HG03139 (cell line): Measurements from ENCODE around the gene CAMK2B.

ENCODE experiments used
- ATAC-seq: cut with Tn5 transposase; IDR thresholded peaks from one replicate; pipeline ENCODE4 v1.9.1; 2021; ENCODE audit not compliant: unreplicated experiment

Gene CAMK2B

DNA sequence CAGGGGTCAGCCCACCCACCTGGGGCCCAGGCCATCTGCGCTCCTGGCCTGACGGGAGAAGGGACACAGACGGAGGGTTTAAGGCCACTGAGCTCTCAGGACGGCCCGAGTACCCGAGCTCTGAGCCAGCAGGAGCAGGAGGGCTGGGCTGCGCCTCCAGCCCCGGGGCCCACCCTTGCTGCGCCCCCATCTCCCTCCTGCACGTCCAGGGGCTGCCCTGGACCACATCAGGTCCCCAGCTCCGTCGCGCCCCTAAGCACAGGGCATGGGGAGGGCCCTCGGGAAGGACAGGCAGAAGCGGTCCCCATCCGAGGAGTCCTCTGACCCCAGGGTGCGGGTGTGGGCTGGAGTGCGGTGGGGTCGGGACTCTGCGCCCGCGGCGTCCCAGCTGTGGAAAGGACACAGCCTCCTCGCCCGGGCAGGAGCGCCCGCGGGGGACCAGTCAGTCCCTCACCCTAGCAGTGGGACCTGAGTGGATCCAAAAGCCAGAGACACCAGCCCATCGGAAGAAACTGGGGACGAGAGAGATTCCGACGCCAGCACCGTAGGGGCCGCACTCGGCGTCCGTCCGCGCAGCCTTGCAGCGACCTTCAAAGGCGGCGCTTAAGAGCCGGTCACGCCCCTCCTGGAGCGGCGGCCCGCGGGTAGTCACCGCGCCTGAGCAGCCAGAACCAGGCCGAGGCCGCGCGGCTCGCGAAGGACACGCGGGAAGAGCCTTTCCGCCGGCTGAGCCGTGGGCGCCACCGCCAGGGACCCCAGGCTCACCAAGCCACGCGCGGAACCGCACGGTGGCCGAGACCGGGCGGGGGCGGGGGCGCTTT lies 15.9 kb downstream of the CAMK2B start:
- no peak for ATAC-seq

DNA sequence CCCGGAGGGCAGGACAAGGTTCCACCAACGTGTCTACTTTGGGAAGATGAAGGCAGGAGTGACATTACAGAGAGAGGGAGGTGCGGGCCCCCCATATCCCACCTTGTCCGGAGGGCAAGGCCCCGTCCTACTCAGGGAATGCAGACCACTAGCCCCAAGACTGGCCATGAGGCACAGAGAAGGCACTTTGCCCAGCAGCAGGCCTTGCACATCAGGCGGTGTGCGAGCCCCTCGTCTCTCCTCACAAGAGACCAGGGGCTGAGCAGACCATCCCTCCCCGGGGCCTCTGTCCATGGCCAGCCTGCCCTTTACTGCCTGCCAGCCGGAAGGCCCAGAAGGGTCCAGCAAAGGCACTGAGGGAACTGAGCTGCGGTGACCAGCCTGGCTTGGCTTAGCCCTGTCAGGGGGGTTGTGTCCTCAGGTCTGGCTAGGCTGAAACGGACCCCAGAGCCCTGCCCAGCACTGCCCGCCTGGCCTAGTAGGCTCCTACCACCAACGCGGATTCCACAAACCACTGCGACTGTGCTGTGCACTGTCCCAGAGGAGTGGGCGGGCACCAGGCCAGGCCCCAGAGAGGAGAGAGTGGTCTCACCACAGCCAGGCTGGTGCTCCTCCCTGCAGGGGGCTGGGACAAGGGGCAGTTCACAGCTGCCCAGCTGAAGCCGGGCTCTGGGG lies 16.7 kb downstream of the CAMK2B start:
- no peak for ATAC-seq

DNA sequence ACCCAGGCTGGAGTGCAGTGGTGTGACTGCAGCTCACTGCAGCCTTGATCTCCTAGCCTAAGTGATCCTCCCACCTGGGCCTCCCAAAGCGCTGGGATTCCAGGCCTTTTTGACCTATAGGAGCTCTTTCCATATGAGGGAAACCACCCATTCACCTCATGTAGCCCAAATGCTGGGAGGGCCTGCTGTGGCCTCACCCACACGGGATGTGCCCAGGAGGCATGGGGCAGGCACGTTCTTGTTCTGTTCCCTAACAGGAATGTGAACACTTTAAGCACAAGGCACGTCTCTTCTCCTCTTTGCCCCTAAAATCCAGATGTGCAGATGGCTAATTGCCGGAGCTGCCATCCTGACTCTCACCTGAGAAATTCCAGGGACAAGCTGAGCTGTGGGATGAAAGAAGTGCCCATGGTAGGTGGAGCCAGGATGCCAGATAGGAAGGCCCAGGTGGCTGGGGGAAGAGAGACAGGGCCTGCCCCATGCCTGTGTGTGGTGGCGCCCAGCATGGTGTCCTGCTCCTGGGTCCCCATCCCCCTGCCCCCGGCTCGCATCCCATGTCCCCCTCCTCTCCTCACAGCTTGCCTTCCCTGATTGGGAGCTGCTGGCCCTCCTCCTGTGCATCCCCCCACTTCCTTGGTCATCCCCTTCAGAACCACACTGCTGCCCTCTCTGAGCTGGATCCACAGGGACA lies 17.3 kb downstream of the CAMK2B start:
- ATAC-seq, result no peak

DNA sequence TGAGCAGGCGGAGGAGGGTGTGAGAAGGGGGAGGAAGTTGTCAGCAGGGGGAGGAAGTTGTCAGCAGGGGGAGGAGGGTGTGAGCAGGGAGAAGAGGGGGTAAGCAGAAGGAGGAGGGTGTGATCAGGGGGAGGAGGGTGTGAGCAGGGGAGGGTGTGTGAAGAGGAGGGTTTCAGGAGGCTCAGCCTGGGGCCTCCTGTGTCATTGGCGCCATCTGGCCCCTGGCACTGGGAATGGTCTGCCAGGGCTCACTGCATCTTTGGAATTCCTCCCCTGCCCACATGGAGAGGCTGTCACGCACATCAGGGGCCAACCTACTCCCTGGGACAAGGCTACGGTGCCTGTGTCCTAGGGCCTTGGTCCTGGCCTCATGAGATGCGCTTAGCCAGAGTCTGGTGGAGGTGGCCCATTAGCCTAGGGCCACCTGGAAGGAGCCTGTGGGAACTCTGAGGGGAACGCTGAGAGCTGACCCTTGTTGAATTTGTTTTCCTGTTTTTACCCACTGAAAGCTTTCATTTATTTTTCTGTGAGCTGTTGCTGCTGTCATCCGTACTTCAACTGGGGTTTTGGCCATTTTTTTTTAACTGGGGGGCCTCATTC lies 18.0 kb downstream of the CAMK2B start:
- no peak for ATAC-seq

DNA sequence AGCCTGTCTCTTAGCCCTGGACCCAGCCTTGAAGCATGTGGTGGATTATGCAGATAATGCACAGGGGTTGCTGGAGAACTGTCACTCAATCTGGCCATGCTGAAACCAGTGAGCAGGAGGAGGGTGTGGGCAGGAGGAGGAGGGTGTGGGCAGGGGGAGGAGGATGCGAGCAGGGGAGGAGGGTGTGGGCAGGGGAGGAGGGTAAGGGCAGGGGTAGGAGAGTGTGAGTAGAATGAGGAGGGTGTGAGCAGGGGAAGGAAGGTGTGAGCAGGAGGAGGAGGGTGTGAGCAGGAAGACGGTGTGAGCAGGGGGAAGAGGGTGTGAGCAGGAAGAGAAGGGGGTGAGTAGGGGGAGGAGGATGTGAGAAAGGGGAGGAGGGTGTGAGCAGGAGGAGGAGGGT lies 18.8 kb downstream of the CAMK2B start:
- no peak for ATAC-seq

DNA sequence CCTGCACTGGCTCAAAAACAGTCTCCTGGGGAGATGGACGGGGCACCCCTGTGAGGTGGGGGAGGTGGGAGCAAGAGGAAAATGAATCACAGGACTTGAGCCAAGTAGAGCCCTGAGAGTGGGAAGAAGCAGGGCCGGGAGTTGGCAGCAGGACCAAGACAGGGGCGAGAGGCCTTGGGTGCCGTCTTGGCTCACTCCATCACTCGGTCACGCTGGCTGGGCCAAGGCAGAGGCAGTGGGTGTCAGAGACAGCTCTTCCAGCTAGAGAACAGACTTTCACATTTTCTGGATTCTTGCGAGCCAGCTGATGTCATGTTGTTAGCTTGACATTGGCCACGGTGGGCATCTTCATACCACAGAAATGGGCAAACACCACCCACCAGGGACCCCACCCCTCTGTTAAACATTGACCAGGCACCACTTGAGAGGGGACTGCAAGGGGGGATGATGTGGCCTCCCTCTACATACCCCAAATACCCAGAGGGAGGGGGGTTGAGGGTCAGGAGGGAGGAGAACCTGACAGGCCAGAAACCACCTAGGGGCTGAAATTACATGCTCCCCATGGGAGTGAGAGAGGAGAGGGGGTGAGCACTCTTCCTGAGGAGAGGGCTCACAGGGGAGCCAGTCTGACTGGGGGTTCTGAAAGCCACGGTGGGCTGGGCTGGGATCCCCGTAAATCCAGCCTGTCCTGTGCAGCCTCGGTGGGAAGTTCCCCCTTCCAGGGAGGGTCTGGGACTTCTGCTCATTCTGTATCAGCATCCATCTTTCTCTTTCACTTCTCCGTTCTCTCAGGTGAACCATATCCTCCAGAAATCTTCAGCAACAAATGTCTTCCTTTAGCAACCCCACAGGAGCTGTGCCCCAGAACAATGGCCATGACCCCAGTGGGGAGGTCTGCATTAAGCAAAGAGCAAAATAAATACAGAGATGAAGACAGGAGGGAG lies 19.6 kb downstream of the CAMK2B start:
- ATAC-seq, result no peak

DNA sequence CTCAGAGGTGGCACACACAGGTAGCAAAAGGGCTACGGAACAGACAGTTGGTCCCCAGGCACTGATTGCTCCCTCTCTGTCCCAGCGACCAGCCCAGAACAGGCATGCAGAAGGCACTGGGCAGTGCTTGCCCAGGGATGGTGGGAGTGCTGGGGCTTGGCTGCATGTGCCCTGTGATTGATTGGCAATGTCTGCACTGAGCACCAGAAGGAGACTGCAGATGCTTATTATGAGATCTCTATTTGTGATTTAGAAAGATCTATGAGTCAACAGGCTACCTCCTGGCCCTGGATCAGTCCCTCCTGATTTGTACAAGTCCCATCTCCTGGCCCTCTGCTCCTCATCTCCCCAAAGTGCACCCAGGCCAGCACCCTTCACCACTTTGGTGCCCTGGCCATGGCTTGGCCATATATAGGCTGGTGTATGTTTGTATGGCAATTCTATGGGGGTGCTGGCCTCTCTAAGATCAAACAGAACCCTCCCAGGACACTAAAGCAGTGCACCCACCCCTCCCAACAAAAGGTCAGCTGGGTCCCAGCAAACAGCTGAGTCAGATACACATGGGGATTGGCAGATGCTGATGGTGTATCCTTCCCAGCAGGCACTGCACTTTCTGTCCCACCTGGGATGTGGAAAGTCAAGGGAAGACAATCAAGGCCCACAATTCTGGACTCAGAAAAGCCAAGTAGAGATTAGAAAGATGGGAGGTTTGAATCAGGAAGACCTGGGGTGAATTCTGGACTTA lies 30.9 kb downstream of the CAMK2B start:
- ATAC-seq, result no peak

DNA sequence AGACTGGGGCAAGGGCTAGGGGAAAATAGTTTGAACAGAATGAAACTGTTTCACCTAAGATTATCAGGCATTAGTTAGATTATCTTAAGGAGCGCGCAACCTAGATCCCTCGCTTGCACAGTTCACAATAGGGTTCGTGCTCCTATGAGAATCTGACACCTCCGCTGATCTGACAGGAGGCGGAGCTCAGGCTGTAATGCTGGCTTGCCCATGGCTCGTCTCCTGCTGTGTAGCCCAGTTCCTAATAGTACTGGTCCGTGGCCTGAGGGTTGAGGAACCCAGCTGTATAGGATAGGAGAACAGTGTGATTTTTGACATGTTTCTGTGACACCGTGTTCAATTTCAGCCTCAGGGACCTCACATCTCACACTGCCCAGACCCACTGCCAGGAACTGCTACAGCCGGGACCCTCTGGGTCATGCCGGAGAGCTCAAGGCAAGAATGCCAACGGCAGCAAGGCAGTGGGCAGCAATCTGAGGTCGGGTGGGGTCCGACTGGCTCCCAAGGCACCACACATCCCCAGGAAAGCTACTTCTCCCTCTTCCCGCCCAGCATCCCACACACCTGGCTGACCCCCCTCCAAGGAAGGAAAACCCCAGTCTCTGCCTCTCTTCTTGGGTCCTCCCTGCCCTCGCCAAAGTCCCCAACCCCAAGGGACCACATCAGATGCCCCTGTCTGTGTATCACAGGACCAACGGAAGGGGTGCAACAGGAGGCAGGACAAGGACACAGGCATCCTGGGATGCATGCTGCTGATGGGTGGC lies 31.7 kb downstream of the CAMK2B start:
- ATAC-seq, result no peak

DNA sequence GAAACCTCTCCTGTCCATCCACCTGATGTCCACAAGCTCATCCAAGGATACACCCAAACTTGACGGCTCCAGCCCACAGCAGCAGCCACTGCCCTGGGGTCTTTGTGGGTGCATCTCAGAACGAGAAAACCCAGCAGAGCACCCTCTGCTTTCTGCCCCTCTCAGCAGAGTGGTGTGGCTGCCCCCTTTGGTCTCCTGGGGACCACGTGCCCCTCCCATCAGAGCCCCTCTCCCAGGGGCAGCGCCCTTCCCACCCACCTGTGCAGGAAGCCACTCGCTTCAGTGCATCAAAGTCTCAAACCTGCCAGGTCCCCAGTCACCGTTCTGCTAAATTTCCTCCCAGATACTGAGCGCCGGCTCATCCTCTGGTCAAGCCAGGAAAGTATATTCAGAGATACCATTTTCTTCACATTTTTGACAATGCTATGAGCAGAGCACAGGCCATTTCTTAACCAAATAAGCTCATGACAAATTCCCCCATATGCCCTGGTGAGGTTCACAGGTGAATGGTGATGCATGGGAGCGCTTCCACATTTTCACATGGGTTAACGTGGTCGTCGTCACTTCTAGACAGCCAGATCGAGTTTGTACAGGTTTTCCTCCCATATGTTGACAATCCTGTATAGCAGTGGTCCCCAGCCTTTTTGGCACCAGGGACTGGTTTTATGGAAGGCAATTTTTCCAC lies 32.4 kb downstream of the CAMK2B start:
- no peak for ATAC-seq

DNA sequence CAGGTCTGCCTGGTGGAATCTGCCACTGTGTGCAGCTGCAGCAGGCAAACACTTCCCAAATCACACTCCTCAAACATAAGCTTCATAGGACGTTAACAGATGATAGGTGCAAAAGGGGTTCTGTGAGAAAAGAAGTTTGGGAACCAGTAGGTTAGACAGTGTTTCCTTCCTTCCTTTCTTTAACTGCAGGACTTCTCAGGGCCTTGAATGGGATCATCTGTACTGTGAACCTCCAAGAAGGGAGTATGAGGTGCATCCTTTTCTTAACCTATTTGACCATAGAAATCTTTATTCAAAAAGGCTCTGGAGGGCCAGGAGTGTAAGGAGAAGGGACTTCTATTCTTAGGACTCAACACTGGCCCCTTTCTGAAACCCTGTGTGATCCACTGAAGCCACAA lies 33.0 kb downstream of the CAMK2B start:
- ATAC-seq, result no peak

DNA sequence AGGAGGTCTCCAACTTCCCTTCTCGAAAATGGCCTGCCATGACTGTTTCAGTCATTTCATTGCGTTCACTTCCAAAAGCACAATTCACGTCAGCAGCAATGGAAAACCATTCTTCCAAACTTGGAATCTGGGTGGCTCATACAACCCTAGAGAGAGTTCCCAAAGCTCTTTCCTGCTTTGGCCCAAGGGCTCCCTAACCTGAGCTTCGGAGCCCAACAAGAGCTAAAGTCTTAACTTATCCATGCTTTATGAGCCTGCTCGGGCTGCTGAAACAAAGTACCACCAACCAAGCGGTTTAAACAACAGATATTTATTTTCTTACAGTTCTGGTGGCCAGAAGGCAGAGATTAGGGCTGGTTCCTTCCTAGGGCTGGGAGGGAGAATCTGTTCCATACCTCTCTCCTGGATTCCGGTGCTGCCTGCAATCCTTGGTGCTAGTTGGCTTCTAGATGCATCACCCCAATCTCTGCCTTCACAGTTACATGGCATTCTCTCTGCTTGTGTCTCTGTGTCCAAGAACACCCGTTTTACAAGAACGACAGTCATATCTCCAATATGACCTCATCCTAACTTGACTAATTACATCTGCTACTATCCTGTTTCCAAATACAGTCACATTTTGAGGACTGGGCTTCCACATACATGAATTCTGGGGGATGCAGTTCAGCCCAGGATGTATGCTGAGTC lies 33.5 kb downstream of the CAMK2B start:
- no peak for ATAC-seq

DNA sequence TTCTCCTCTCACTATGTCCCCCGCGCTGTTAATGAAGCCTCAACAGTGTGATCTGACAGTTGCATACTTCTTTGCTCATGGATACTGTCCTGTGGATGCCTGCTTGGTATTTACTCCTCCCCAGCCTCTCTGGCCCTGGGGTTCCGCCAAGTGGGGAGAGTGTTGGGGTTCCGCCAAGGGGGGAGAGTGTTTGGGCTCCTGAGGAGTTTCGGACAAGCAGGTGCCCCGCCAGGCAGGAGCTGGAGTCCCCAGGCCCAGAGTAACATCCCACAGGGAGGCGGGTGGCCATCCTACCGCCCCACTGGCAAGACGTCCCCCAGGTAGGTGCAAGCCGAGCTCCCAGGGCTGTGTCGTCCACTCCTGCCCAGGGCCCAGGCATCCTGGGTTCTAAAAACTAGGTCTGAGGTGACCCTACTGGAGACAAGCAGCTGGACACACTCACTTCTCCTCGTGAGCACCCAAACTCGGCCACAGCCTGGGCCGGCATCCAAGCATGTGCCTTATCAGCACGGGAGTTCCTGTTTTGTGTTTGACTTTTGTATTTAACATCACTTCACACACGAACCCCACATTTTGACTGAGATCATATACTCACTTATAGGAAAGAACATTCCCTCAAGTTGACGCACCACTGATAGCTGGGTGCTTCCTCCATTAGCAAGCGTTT lies 34.2 kb downstream of the CAMK2B start:
- ATAC-seq, result no peak

DNA sequence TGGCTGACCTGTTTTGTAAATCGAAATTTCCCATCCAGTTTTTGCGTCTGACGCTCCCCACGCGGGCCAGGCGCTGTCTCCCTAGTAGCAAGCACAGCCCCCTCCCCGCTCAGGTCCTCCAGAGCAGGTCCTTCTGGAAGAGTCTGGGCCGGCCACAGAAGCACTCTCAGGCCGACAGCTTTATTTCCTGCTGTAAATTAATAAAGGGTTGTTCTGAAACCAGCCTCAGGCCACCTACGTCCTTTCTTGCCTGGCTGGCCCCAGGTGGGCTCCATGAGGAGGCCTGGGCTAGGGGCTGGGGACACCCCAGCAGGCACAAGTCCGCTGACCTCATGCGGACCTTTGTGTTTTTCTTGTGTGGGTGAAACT lies 35.2 kb downstream of the CAMK2B start:
- ATAC-seq, result no peak

DNA sequence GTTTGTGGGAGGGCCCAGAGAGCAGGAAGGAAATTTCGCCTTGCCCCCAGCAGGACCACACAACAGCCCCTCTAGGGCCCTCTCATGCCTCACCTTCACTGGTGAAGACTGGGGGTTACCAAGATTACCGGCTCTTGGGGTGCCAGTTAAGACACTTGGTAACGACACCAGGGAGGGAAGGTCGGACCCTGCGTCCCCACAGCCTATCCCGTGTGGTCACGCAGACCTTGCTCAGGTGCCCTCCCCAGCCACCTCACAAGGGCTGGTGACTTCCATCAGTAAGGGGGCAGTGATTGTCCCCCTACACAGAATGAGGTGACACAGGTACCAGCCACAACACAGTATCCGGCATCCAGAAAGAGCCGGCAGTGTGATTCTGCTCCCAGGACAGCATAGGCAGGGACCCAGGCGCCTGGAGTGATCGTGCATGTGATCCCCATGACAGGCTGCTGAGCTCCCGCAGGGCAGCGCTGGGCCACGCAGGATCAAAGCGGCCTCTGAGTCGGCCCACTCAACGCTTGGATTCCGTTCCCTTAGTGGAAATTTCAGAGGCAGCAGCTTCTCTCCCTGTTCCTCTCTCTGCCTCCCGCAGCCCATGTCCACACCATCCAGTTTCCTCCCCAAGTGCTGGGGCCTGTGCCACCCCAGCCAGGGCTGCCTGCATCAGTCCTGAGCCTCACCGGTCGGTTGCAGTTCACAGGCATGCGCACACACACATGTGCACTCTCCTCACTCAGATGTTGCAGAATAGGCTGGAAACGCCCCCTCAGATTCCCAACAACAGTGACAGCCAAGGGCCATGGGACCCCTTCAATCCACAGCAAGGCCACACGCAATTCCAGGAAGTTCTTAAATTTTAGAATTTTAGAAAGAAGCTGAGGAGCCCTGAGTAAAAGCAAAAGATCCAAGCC lies 35.8 kb downstream of the CAMK2B start:
- ATAC-seq, result no peak

DNA sequence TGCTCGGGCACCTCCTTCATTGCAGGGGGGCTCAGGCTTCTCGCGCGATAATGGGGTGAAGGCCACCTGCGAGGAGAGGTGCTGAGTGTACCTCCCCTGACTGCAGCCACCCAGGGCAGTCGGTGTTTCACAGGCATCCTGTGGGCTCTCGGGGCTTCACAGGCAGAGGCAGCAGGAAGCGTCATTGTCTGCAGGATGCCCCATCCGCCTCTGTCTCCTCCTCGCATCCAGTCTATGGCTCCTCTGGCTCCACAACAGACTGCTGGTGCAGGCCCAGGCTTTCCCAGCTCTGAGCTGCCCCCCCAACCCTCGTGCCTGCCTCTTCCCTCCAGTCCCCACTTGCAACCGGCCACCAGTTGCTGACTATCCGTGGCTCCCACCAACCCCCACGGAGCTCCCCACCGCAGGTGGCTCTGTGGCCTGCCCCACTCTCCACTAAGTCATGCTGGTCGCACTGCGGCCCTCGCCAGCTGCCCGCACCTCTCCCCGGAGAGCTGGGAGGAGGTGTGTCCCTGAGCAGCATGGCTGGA lies 36.5 kb downstream of the CAMK2B start:
- no peak for ATAC-seq

DNA sequence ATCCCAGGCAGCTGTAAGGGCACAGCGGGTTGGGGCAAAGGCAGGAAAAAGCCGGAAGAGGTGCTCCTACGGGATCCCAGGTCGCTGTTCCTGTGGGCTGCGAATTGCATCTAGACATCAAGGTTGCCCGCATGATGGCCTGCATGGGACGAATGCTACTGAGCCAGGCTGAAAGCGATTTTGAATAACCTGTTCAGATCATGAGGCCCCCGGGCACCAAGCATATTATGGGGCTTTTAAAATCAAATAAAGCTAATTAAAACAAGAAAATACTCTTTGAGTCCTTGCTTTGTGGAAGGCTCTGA lies 37.1 kb downstream of the CAMK2B start:
- ATAC-seq, result no peak
